MCF 10A (cell line): ENCODE results near the gene TMEM60. TPM values are rescaled to one million over a fixed set of nuclear protein-coding genes. Genes with fewer than 3 reads are reported as not detected.
"Not testable (repeated sequence)": the region's sequence is repeated elsewhere in the genome, so short reads cannot be mapped to it uniquely, and the experiment has no call there.

ENCODE experiments used
- BruUV-seq: library from RNA; stranded (reverse); fragments of 400-500 nt; replicated peaks from 2 replicates; lab custom pipeline; 2021; lab: Mats Ljungman, UMichigan
- CTCF ChIA-PET: fragments of 300-600 bp; sonication (Branson Sonifier 250); formaldehyde crosslinking; extraction: SDS; loops from one replicate; lab custom pipeline; 2021; ENCODE audit warnings: antibody characterized with exemption, inconsistent platforms; lab: Yijun Ruan, JAX
- POLR2A ChIA-PET: fragments of 300-600, 350-650 bp; sonication (Branson Sonifier 250); formaldehyde crosslinking; extraction: SDS; loops from one replicate; lab custom pipeline; 2020; ENCODE audit warnings: antibody characterized with exemption, inconsistent platforms; lab: Yijun Ruan, JAX
- DNase-seq: peaks from one replicate; pipeline ENCODE4 v3.0.0-alpha.2; 2018; ENCODE audit not compliant: unreplicated experiment
- H3K27ac Mint-ChIP-seq: one replicate; pipeline ENCODE4 v1.8.0; 2022; ENCODE audit warnings: mild to moderate bottlenecking, low read depth, mixed read lengths; ENCODE audit not compliant: unreplicated experiment
- H3K27me3 Mint-ChIP-seq: one replicate; pipeline ENCODE4 v1.8.0; 2022; ENCODE audit warnings: mixed read lengths; ENCODE audit not compliant: insufficient read depth, unreplicated experiment
- H3K36me3 Mint-ChIP-seq: one replicate; pipeline ENCODE4 v1.8.0; 2022; ENCODE audit warnings: mild to moderate bottlenecking, moderate library complexity, mixed read lengths; ENCODE audit not compliant: insufficient read depth, unreplicated experiment
- H3K4me1 Mint-ChIP-seq: one replicate; pipeline ENCODE4 v1.8.0; 2022; ENCODE audit warnings: mixed read lengths; ENCODE audit not compliant: insufficient read depth, unreplicated experiment
- H3K4me3 Mint-ChIP-seq: one replicate; pipeline ENCODE4 v1.8.0; 2022; ENCODE audit warnings: mild to moderate bottlenecking, moderate library complexity, mixed read lengths; ENCODE audit not compliant: unreplicated experiment
- H3K9me3 Mint-ChIP-seq: one replicate; pipeline ENCODE4 v1.8.0; 2022; ENCODE audit warnings: mixed read lengths; ENCODE audit not compliant: unreplicated experiment
- intact Hi-C: fragments of 100-400 bp; cut with micrococcal nuclease; formaldehyde crosslinking; loops from 2 replicates; pipeline ENCODE4 v1.14.1; 2022
- total RNA-seq: library from RNA; stranded (reverse); gene quantifications from 2 replicates; pipeline ENCODE4 v1.2.3, GENCODE V29; 2022
- TF ChIP-seq, protein P1 (sequence below): fragments of 200-600 bp; IDR thresholded peaks from one replicate; pipeline ENCODE4 v1.8.0; 2022; ENCODE audit warnings: antibody characterized with exemption, mild to moderate bottlenecking; ENCODE audit not compliant: unreplicated experiment

The TMEM60 gene
- total RNA-seq, 1 experiment from 2014 or later: 7.1 TPM

GRCh38 chr7:77839919-77840318, 41.7 kb upstream of the TMEM60 start:
- TF ChIP-seq, protein P1, sequence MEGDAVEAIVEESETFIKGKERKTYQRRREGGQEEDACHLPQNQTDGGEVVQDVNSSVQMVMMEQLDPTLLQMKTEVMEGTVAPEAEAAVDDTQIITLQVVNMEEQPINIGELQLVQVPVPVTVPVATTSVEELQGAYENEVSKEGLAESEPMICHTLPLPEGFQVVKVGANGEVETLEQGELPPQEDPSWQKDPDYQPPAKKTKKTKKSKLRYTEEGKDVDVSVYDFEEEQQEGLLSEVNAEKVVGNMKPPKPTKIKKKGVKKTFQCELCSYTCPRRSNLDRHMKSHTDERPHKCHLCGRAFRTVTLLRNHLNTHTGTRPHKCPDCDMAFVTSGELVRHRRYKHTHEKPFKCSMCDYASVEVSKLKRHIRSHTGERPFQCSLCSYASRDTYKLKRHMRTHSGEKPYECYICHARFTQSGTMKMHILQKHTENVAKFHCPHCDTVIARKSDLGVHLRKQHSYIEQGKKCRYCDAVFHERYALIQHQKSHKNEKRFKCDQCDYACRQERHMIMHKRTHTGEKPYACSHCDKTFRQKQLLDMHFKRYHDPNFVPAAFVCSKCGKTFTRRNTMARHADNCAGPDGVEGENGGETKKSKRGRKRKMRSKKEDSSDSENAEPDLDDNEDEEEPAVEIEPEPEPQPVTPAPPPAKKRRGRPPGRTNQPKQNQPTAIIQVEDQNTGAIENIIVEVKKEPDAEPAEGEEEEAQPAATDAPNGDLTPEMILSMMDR: no peak
- no peaks in the 10 kb centered on the region for H3K27me3 Mint-ChIP-seq
- no TSS peak for BruUV-seq
- intact Hi-C loops: no loop called here
- H3K27ac Mint-ChIP-seq: no peak overlapping the region
- CTCF ChIA-PET: interaction anchor here (0.7 kb wide), 1 partner anchor 43 kb away, joined by 4 read pairs; no protein-coding TSS in a partner anchor
- H3K4me1 Mint-ChIP-seq: peaks cover 5% of the 10 kb centered on the region
- no peaks in the 10 kb centered on the region for H3K36me3 Mint-ChIP-seq
- no peak for DNase-seq
- POLR2A ChIA-PET: interaction anchor here (0.8 to 1.4 kb wide), 2 partner anchors 40 to 142 kb away, joined by 3 to 4 read pairs; no protein-coding TSS in a partner anchor
- H3K4me3 Mint-ChIP-seq: no peak overlapping the region
- no peaks in the 10 kb centered on the region for H3K9me3 Mint-ChIP-seq

GRCh38 chr7:77838929-77839491, 40.8 kb upstream of the TMEM60 start:
- POLR2A ChIA-PET: no interaction called here
- CTCF ChIA-PET: no interaction called here
- intact Hi-C loops: no loop called here
- DNase-seq: no peak
- TF ChIP-seq, protein P1: no peak
- no TSS peak for BruUV-seq
- Mint-ChIP-seq H3K27ac (no peak overlapping the region), H3K36me3 (no peaks in the 10 kb centered on the region), H3K4me3 (no peak overlapping the region), H3K4me1 (peaks cover 12% of the 10 kb centered on the region), H3K27me3 (no peaks in the 10 kb centered on the region), H3K9me3 (no peaks in the 10 kb centered on the region)

- CTCF ChIA-PET: interaction anchor here (0.8 kb wide), 1 partner anchor 39 kb away, joined by 3 read pairs; the partner anchor contains the start of genes PHTF2 and TMEM60
- TF ChIP-seq, protein P1: no peak
- H3K27ac Mint-ChIP-seq: no peak overlapping the region
These were observed 39.7 kb upstream of the TMEM60 start for GRCh38 chr7:77837966-77838365.

GRCh38 chr7:77837275-77837674, 39.0 kb upstream of the TMEM60 start:
- H3K9me3 Mint-ChIP-seq: no peaks in the 10 kb centered on the region
- intact Hi-C loops: no loop called here
- ChIA-PET CTCF (no interaction called here), POLR2A (interaction anchor here (0.6 to 2.3 kb wide), 3 partner anchors 9 to 1302 kb away, joined by 3 to 10 read pairs (median 3); partner anchors contain the start of genes PHTF2 and TMEM60)
- no peak for DNase-seq
- BruUV-seq: no TSS peak
- H3K27me3 Mint-ChIP-seq: no peaks in the 10 kb centered on the region
- no peak overlapping the region for H3K27ac Mint-ChIP-seq
- no peak overlapping the region for H3K4me3 Mint-ChIP-seq
- H3K4me1 Mint-ChIP-seq: peaks cover 18% of the 10 kb centered on the region
- TF ChIP-seq, protein P1: no peak
- H3K36me3 Mint-ChIP-seq: no peaks in the 10 kb centered on the region

More at GRCh38 chr7:77837966-77838365, 39.7 kb upstream of the TMEM60 start:
- Mint-ChIP-seq H3K27me3 (no peaks in the 10 kb centered on the region), H3K9me3 (no peaks in the 10 kb centered on the region), H3K36me3 (no peaks in the 10 kb centered on the region), H3K4me1 (peaks cover 16% of the 10 kb centered on the region), H3K4me3 (no peak overlapping the region)
- no peak for DNase-seq
- intact Hi-C loops: no loop called here
- POLR2A ChIA-PET: interaction anchor here (0.7 to 2.3 kb wide), 2 partner anchors 29 to 39 kb away, joined by 3 to 10 read pairs; partner anchors contain the start of genes PHTF2 and TMEM60
- no TSS peak for BruUV-seq

- CTCF ChIA-PET: not testable (repeated sequence)
These were observed 38.2 kb upstream of the TMEM60 start for GRCh38 chr7:77836425-77836824.

More at GRCh38 chr7:77836425-77836824, 38.2 kb upstream of the TMEM60 start:
- H3K9me3 Mint-ChIP-seq, BruUV-seq, H3K27me3 Mint-ChIP-seq, H3K36me3 Mint-ChIP-seq, H3K4me3 Mint-ChIP-seq, intact Hi-C loops, H3K27ac Mint-ChIP-seq, DNase-seq: not testable (repeated sequence)
- H3K4me1 Mint-ChIP-seq: peaks cover 18% of the 10 kb centered on the region
- POLR2A ChIA-PET: interaction anchor here (2.3 kb wide), 1 partner anchor 38 kb away, joined by 10 read pairs; the partner anchor contains the start of genes PHTF2 and TMEM60
